Endothelial cell (in vitro differentiated cells): Measurements from ENCODE around the gene RPL21. TPM values are rescaled to one million over a fixed set of nuclear protein-coding genes. Genes with fewer than 3 reads are reported as not detected.
A peak's percentile ranks its signal among the peaks of the same experiment; 100 is the strongest.

Experiments
- DNase-seq: peaks from one replicate; pipeline ENCODE4 v3.0.0; 2021; ENCODE audit warnings: low spot score
- H3K27ac Mint-ChIP-seq: one replicate; pipeline ENCODE4 v1.8.0; 2021; ENCODE audit warnings: mixed read lengths, inconsistent platforms; ENCODE audit not compliant: unreplicated experiment
- H3K27me3 Mint-ChIP-seq: one replicate; pipeline ENCODE4 v1.8.0; 2021; ENCODE audit warnings: mild to moderate bottlenecking, moderate library complexity, mixed read lengths, inconsistent platforms; ENCODE audit not compliant: unreplicated experiment
- H3K36me3 Mint-ChIP-seq: one replicate; pipeline ENCODE4 v1.8.0; 2021; ENCODE audit warnings: mild to moderate bottlenecking, low read depth, mixed read lengths, inconsistent platforms; ENCODE audit not compliant: unreplicated experiment
- H3K4me1 Mint-ChIP-seq: one replicate; pipeline ENCODE4 v1.8.0; 2021; ENCODE audit warnings: mild to moderate bottlenecking, mixed read lengths, inconsistent platforms; ENCODE audit not compliant: unreplicated experiment
- H3K4me3 Mint-ChIP-seq: one replicate; pipeline ENCODE4 v1.8.0; 2021; ENCODE audit warnings: mild to moderate bottlenecking, mixed read lengths, inconsistent platforms; ENCODE audit not compliant: unreplicated experiment
- H3K9me3 Mint-ChIP-seq: one replicate; pipeline ENCODE4 v1.8.0; 2021; ENCODE audit warnings: mixed read lengths, inconsistent platforms; ENCODE audit not compliant: unreplicated experiment
- total RNA-seq: library from RNA; stranded (reverse); fragmentation: NEBNext Ultra II Directional; extraction: Animal tissue kit (Norgen Biotek cat#: 25700); gene quantifications from one replicate; pipeline ENCODE4 v1.2.1, GENCODE V29; 2021; ENCODE audit not compliant: unreplicated experiment
- TF ChIP-seq, protein P1 (sequence below): fragments of 200-600 bp; sonication (generic); IDR thresholded peaks from one replicate; pipeline ENCODE4 v1.5.0; 2021; ENCODE audit warnings: antibody characterized with exemption; ENCODE audit not compliant: unreplicated experiment

Gene RPL21
- total RNA-seq, 1 donor from 2014 or later: 910 TPM

DNA sequence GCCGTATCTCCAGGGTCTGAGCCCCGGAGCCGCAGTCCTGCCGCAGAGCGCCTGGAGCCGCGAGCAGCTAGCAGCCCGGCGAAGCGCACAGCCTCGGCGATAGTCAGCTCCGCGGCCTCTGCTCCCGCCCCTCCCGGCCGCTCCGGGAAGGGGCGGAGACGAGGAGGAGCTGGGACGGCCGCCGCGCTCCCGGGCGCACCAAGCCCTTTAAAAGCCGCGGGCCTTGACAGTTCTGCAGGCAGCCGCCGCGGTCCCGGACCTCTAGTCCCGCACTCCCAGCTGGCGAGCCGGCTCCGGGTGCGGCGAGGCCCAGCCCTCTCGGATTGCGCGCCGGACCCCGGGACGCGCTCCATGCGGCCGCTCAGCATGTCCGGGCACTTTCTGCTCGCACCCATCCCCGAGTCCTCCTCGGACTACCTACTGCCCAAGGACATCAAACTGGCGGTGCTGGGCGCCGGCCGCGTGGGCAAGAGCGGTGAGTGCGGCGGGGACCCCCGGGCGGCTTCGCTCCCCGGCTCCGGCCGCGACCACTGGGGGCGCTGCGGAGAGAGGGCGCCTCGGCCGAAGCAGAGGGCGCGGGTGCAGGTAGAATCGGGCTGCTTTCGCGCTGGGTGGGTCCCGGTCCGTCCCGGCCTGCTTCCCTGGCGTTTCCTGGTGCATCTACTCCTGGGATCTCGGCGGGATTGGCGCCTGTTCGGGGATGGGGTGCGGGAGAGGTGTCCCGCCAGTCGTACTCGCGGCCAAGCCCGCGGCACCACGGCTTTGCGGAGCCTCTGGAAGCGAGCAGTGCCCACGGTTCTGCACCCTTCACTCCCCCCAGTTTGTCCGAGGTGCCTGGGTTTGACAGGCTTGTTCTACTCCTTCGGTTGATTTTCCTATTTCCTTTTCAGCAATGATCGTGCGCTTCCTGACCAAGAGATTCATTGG lies 19.5 kb downstream of the RPL21 start, which contains the start of gene RASL11A:
TSS of gene RASL11A (plus strand) at position 237 of the 927 bp plus-strand sequence. CDS start at position 352, 115 bp downstream.
- Mint-ChIP-seq H3K27ac (peak within 1 kb of the TSS; percentile 70), H3K9me3 (no peaks in the 10 kb centered on the region), H3K4me3 (peak within 1 kb of the TSS; percentile 90), H3K27me3 (peaks cover 2% of the 10 kb centered on the region), H3K4me1 (peaks cover 4% of the 10 kb centered on the region), H3K36me3 (no peaks in the 10 kb centered on the region)
- TF ChIP-seq, protein P1, sequence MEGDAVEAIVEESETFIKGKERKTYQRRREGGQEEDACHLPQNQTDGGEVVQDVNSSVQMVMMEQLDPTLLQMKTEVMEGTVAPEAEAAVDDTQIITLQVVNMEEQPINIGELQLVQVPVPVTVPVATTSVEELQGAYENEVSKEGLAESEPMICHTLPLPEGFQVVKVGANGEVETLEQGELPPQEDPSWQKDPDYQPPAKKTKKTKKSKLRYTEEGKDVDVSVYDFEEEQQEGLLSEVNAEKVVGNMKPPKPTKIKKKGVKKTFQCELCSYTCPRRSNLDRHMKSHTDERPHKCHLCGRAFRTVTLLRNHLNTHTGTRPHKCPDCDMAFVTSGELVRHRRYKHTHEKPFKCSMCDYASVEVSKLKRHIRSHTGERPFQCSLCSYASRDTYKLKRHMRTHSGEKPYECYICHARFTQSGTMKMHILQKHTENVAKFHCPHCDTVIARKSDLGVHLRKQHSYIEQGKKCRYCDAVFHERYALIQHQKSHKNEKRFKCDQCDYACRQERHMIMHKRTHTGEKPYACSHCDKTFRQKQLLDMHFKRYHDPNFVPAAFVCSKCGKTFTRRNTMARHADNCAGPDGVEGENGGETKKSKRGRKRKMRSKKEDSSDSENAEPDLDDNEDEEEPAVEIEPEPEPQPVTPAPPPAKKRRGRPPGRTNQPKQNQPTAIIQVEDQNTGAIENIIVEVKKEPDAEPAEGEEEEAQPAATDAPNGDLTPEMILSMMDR: peak; percentile 95
- DNase-seq: peak; percentile 81

DNA sequence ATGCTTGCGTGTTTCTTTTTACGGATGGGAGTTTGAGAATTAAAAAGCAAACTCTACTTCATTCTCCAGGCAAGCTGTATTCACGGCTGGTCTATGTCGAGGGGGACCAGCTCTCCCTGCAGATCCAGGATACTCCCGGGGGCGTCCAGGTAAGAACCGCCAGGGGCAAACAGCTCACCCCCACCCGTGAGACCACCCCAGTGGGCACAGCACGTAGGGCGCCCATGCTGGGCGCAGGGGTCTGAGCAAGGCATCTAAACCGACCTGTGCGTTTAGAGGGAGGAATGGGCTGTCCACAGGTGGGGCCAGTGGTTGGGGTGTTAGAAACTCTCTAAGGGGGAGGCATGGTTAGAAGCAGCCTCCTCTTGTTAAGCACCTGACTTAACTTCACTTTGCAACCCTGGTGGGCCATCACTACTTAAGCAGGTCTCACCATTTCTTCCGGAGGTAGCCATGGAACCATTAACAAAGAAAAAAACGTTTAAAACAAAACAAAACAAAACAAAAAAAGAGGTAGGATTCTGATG lies 20.3 kb downstream of the RPL21 start:
- peak overlapping the region; percentile 90 for H3K4me3 Mint-ChIP-seq
- peaks cover 4% of the 10 kb centered on the region for H3K4me1 Mint-ChIP-seq
- H3K27me3 Mint-ChIP-seq: peaks cover 2% of the 10 kb centered on the region
- peak overlapping the region; percentile 70 for H3K27ac Mint-ChIP-seq
- no peaks in the 10 kb centered on the region for H3K9me3 Mint-ChIP-seq
- H3K36me3 Mint-ChIP-seq: no peaks in the 10 kb centered on the region
- no peak for DNase-seq
- TF ChIP-seq, protein P1: no peak

DNA sequence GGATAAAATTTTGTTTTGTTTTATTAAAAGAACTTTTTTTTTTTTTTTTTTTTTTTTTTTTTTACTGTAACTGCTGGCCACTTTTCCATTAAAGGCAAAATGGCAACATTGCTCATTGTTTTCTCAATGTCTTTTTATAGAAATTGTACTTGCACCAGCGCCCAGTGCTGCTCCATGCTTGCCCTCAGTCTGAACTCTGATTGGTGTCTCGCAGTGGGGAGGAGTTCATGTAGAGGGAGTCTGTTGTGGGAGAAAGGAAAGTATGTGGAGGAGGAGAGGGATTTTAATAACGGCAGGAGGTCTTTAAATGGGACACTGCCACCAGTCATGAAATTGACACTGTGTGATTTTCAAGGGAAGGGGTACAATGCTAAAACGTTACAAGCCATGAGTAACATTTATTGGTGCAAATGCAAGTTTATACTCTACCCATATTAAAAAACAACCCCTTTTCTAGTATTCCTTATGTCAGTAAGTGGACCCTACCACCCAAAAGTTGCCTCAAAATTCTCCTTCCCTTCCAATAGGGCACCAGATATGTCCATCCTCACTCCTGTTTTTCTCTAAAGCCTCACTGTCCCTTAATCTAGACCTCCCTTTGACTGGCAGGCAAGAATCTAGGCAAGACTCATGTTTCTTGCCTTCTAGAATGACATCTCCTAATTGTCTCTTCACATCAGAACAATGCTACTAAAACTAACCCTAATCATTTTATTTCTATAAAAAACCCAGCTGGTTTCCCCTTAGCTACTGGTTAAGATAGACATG lies 22.5 kb downstream of the RPL21 start:
- TF ChIP-seq, protein P1: no peak
- Mint-ChIP-seq H3K36me3 (no peaks in the 10 kb centered on the region), H3K4me1 (peaks cover 4% of the 10 kb centered on the region), H3K4me3 (no peak overlapping the region), H3K9me3 (no peaks in the 10 kb centered on the region), H3K27ac (no peak overlapping the region), H3K27me3 (peaks cover 2% of the 10 kb centered on the region)
- DNase-seq: no peak

DNA sequence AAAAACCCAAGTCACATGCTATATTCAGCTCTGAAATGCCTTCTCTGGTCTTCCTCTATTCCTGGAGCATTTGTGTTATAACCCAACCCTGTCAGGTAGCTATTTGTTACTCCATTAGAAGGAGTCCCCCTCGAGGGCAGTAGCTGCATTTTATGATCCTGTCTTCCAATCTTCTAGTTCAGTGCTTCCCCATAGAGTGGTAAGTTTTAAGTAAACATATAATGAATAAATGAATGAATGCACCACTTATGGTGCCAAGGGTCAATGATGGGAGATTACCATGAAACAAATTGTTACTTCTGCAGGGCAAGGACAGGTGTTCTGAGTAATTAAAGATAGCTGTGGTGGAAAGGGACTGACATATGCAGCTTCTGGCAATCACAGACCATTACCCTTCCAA lies 23.3 kb downstream of the RPL21 start:
- Mint-ChIP-seq H3K4me3 (no peak overlapping the region), H3K4me1 (peaks cover 4% of the 10 kb centered on the region), H3K9me3 (no peaks in the 10 kb centered on the region), H3K36me3 (no peaks in the 10 kb centered on the region), H3K27ac (no peak overlapping the region), H3K27me3 (no peaks in the 10 kb centered on the region)
- no peak for DNase-seq
- TF ChIP-seq, protein P1: no peak
